MM.1S (cell line): ENCODE data around the gene SLC12A3.

Experiments
- EZH2 ChIP-seq: fragments of 300-600 bp; sonication (generic); optimal IDR thresholded peaks from 2 replicates; pipeline ENCODE3; 2017; ENCODE audit warnings: low read depth, mild to moderate bottlenecking, antibody characterized with exemption, low read length, mixed read lengths
- EZH2phosphoT487 ChIP-seq: fragments of 300-600 bp; sonication (generic); IDR thresholded peaks from 2 replicates; pipeline ENCODE4 v1.6.1; 2018; ENCODE audit warnings: antibody characterized with exemption, low read length
- TF ChIP-seq, protein P1 (sequence below): fragments of 300-600 bp; sonication (generic); IDR thresholded peaks from 2 replicates; pipeline ENCODE4 v1.5.1; 2016; ENCODE audit warnings: antibody characterized with exemption, low read length, mixed read lengths

DNA sequence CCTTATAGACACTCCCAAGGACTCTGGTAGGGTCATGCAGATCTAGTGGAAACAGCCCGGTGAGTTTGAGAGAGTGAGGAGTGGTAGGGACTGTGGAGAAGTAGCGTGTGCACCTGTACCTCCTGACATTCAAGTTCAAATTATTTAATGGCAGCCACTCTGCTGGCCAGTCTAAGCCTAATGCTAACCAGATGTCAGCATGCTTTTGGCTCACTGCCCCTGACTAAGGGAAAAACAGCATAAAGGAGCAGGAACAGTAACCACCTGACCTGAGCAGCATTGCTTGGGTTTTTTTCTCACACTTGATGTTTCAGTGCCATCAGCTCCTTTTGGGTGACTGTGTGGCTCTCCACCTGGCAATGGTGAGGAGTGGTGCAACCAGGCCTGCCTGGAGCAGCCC, 23.8 kb upstream of the SLC12A3 start:
- TF ChIP-seq, protein P1, sequence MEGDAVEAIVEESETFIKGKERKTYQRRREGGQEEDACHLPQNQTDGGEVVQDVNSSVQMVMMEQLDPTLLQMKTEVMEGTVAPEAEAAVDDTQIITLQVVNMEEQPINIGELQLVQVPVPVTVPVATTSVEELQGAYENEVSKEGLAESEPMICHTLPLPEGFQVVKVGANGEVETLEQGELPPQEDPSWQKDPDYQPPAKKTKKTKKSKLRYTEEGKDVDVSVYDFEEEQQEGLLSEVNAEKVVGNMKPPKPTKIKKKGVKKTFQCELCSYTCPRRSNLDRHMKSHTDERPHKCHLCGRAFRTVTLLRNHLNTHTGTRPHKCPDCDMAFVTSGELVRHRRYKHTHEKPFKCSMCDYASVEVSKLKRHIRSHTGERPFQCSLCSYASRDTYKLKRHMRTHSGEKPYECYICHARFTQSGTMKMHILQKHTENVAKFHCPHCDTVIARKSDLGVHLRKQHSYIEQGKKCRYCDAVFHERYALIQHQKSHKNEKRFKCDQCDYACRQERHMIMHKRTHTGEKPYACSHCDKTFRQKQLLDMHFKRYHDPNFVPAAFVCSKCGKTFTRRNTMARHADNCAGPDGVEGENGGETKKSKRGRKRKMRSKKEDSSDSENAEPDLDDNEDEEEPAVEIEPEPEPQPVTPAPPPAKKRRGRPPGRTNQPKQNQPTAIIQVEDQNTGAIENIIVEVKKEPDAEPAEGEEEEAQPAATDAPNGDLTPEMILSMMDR: no peak
- no peak for TF ChIP-seq EZH2phosphoT487
- TF ChIP-seq EZH2: no peak
